Adrenal gland (tissue), 5 donors: Measurements from ENCODE around the gene SLC15A3.

Experiments
- POLR2A ChIP-seq, 2 donors: fragments of 450-650 bp; IDR thresholded peaks; one replicate each; pipeline ENCODE4 v1.6.1; 2017; ENCODE audit warnings: antibody characterized with exemption in 2 of 2, mild to moderate bottlenecking in 2 of 2, moderate library complexity in 1 of 2
- TF ChIP-seq, protein P1 (sequence below), 6 experiments: fragments of 450-650 bp in 4 of 6; fragments of 200-600 bp in 2 of 6; sonication (generic) in 1 of 6; IDR thresholded peaks; 1 replicate in 5 of 6; 2 replicates in 1 of 6; pipeline versions ENCODE4 v1.5.1 to v1.8.0; 2016 to 2021; ENCODE audit warnings: antibody characterized with exemption in 6 of 6, mild to moderate bottlenecking in 2 of 6, moderate library complexity in 1 of 6
- donor health status: DM: no; HTN: no; CAD: no.

DNA sequence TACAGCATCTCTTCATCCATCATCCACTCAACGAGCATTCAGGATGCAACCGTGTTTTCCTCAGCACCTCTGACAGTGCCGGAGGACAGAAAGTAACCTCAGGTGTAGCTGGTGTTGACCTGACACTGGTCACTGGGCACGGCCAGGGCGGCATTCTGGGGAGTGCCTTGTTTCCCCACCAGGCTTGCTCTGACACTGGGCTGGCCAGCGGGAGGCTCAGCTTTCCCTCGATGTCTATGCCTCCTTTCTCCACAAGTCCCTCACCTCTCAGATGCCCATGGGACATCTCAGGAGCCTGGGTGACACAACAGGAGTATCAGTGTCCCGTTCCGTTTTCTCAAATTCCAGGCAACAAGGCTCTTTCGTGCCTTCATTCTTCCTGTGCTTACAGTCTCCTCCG lies 48.5 kb upstream of the SLC15A3 start:
- TF ChIP-seq POLR2A (IDR thresholded peaks at IDR 0.05), result no peak
- TF ChIP-seq, protein P1, sequence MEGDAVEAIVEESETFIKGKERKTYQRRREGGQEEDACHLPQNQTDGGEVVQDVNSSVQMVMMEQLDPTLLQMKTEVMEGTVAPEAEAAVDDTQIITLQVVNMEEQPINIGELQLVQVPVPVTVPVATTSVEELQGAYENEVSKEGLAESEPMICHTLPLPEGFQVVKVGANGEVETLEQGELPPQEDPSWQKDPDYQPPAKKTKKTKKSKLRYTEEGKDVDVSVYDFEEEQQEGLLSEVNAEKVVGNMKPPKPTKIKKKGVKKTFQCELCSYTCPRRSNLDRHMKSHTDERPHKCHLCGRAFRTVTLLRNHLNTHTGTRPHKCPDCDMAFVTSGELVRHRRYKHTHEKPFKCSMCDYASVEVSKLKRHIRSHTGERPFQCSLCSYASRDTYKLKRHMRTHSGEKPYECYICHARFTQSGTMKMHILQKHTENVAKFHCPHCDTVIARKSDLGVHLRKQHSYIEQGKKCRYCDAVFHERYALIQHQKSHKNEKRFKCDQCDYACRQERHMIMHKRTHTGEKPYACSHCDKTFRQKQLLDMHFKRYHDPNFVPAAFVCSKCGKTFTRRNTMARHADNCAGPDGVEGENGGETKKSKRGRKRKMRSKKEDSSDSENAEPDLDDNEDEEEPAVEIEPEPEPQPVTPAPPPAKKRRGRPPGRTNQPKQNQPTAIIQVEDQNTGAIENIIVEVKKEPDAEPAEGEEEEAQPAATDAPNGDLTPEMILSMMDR (IDR thresholded peaks at IDR 0.05), result no peak
